SU-DHL-6 (cell line): ENCODE results near the gene ASCL2.

Experiments
- CTCF ChIP-seq: fragments of 200-600 bp; sonication (generic); IDR thresholded peaks from one replicate; pipeline ENCODE4 v1.5.1; 2017; ENCODE audit warnings: antibody characterized with exemption, mild to moderate bottlenecking, low read length, moderate library complexity; ENCODE audit not compliant: insufficient read depth, poor library complexity, severe bottlenecking
- EZH2phosphoT487 ChIP-seq: fragments of 200-600 bp; sonication (generic), shearing (Covaris generic); conservative IDR thresholded peaks from 2 replicates; pipeline ENCODE4 v1.6.1; 2018; ENCODE audit warnings: mild to moderate bottlenecking, antibody characterized with exemption, low read length, moderate library complexity, mixed read lengths

- TF ChIP-seq CTCF, result no peak
- TF ChIP-seq EZH2phosphoT487, result no peak
Measured at GRCh38 chr11:2315395-2316168, 45.2 kb upstream of the ASCL2 start.
